ENCODE results near the gene OMP. TPM values are rescaled to one million over a fixed set of nuclear protein-coding genes. Genes with fewer than 3 reads are reported as not detected.

OMP gene
- total RNA-seq, 1 experiment from 2014 or later = not detected

- BruUV-seq (replicated peaks) = no TSS peak
- Mint-ChIP-seq H3K27ac (ENCODE audit: low read depth, unreplicated experiment) (no peak overlapping the region), H3K4me1 (ENCODE audit: insufficient read depth, unreplicated experiment) (no peaks in the 10 kb centered on the region), H3K36me3 (ENCODE audit: insufficient read depth, unreplicated experiment) (peaks cover 2% of the 10 kb centered on the region), H3K27me3 (ENCODE audit: insufficient read depth, unreplicated experiment) (no peaks in the 10 kb centered on the region), H3K9me3 (ENCODE audit: unreplicated experiment) (no peaks in the 10 kb centered on the region), H3K4me3 (ENCODE audit: unreplicated experiment) (no peak overlapping the region)
- DNase-seq (ENCODE audit: unreplicated experiment) = no peak
- ChIA-PET POLR2A (interaction anchor here (0.7 kb wide), 1 partner anchor 1989 kb away, joined by 3 read pairs; no protein-coding TSS in a partner anchor), CTCF (interaction anchor here (0.7 kb wide), 1 partner anchor 16 kb away, joined by 3 read pairs; no protein-coding TSS in a partner anchor)
- no peak for TF ChIP-seq CTCF (IDR thresholded peaks at IDR 0.05; ENCODE audit: unreplicated experiment)
- intact Hi-C loops (cut with micrococcal nuclease) = no loop called here
Observed at GRCh38 chr11:77120571-77120970, 17.9 kb downstream of the OMP start.

GRCh38 chr11:77121096-77121640 is 18.5 kb downstream of the OMP start:
- no peak overlapping the region for H3K4me3 Mint-ChIP-seq (ENCODE audit: unreplicated experiment)
- no peak overlapping the region for H3K27ac Mint-ChIP-seq (ENCODE audit: low read depth, unreplicated experiment)
- ChIA-PET CTCF (interaction anchor here (0.6 to 1.4 kb wide), 2 partner anchors 169 to 498 kb away, joined by 3 read pairs; no protein-coding TSS in a partner anchor), POLR2A (no interaction called here)
- no peaks in the 10 kb centered on the region for H3K27me3 Mint-ChIP-seq (ENCODE audit: insufficient read depth, unreplicated experiment)
- TF ChIP-seq CTCF (IDR thresholded peaks at IDR 0.05; ENCODE audit: unreplicated experiment) = no peak
- no peaks in the 10 kb centered on the region for H3K9me3 Mint-ChIP-seq (ENCODE audit: unreplicated experiment)
- no TSS peak for BruUV-seq (replicated peaks)
- intact Hi-C loops (cut with micrococcal nuclease) = no loop called here
- H3K36me3 Mint-ChIP-seq (ENCODE audit: insufficient read depth, unreplicated experiment) = no peaks in the 10 kb centered on the region
- no peaks in the 10 kb centered on the region for H3K4me1 Mint-ChIP-seq (ENCODE audit: insufficient read depth, unreplicated experiment)
- DNase-seq (ENCODE audit: unreplicated experiment) = no peak

GRCh38 chr11:77121876-77122575 is 19.4 kb downstream of the OMP start:
- intact Hi-C loops (cut with micrococcal nuclease) = no loop called here
- no peak for DNase-seq (ENCODE audit: unreplicated experiment)
- H3K36me3 Mint-ChIP-seq (ENCODE audit: insufficient read depth, unreplicated experiment) = no peaks in the 10 kb centered on the region
- ChIA-PET POLR2A (interaction anchor here (0.6 kb wide), 1 partner anchor 27 kb away, joined by 3 read pairs; no protein-coding TSS in a partner anchor), CTCF (interaction anchor here (0.6 to 2.0 kb wide), 5 partner anchors 16 to 510 kb away, joined by 3 to 7 read pairs (median 3); no protein-coding TSS in a partner anchor)
- no peak for TF ChIP-seq CTCF (IDR thresholded peaks at IDR 0.05; ENCODE audit: unreplicated experiment)
- H3K27me3 Mint-ChIP-seq (ENCODE audit: insufficient read depth, unreplicated experiment) = no peaks in the 10 kb centered on the region
- no peak overlapping the region for H3K4me3 Mint-ChIP-seq (ENCODE audit: unreplicated experiment)
- H3K9me3 Mint-ChIP-seq (ENCODE audit: unreplicated experiment) = no peaks in the 10 kb centered on the region
- no peak overlapping the region for H3K27ac Mint-ChIP-seq (ENCODE audit: low read depth, unreplicated experiment)
- H3K4me1 Mint-ChIP-seq (ENCODE audit: insufficient read depth, unreplicated experiment) = no peaks in the 10 kb centered on the region
- BruUV-seq (replicated peaks) = no TSS peak

GRCh38 chr11:77122576-77123212 is 20.1 kb downstream of the OMP start:
- intact Hi-C loops (cut with micrococcal nuclease) = no loop called here
- no peak overlapping the region for H3K27ac Mint-ChIP-seq (ENCODE audit: low read depth, unreplicated experiment)
- ChIA-PET POLR2A (interaction anchor here (0.6 kb wide), 1 partner anchor 27 kb away, joined by 3 read pairs; no protein-coding TSS in a partner anchor), CTCF (interaction anchor here (0.6 to 2.0 kb wide), 5 partner anchors 66 to 511 kb away, joined by 3 to 7 read pairs (median 3); no protein-coding TSS in a partner anchor)
- no peaks in the 10 kb centered on the region for H3K4me1 Mint-ChIP-seq (ENCODE audit: insufficient read depth, unreplicated experiment)
- no TSS peak for BruUV-seq (replicated peaks)
- peaks cover 2% of the 10 kb centered on the region for H3K27me3 Mint-ChIP-seq (ENCODE audit: insufficient read depth, unreplicated experiment)
- no peak overlapping the region for H3K4me3 Mint-ChIP-seq (ENCODE audit: unreplicated experiment)
- no peak for DNase-seq (ENCODE audit: unreplicated experiment)
- H3K9me3 Mint-ChIP-seq (ENCODE audit: unreplicated experiment) = no peaks in the 10 kb centered on the region
- TF ChIP-seq CTCF (IDR thresholded peaks at IDR 0.05; ENCODE audit: unreplicated experiment) = no peak
- H3K36me3 Mint-ChIP-seq (ENCODE audit: insufficient read depth, unreplicated experiment) = no peaks in the 10 kb centered on the region

Measured in MCF 10A (cell line).